HEK293 (cell line): Measurements from ENCODE around the gene VPS18.

Experiments
- CTCF ChIA-PET: fragments of 350-600 bp; formaldehyde crosslinking; extraction: SDS; loops from one replicate; lab custom pipeline; 2021; ENCODE audit warnings: antibody characterized with exemption; lab: Yijun Ruan, JAX
- POLR2A ChIA-PET: fragments of 300-600 bp; formaldehyde crosslinking; extraction: SDS; loops from one replicate; lab custom pipeline; 2020; ENCODE audit warnings: antibody characterized with exemption, inconsistent platforms; lab: Yijun Ruan, JAX
- H3K27ac ChIP-seq: fragments of 200-500 bp; sonication (Bioruptor generic); 2 replicates; pipeline ENCODE4 v1.5.1; 2014; ENCODE audit warnings: low read depth, low read length, control low read depth, inconsistent platforms; ENCODE audit errors: extremely low read depth
- H3K36me3 ChIP-seq, 2 experiments: fragments of 200-500 bp in 1 of 2; sonication (Bioruptor generic) in 1 of 2; 1 replicate in 1 of 2; 2 replicates in 1 of 2; pipeline ENCODE4 v1.5.1; 2014 to 2017; ENCODE audit warnings: inconsistent platforms in 2 of 2, low read length in 2 of 2; ENCODE audit not compliant: control insufficient read depth in 2 of 2, insufficient read depth in 1 of 2
- H3K4me1 ChIP-seq: fragments of 200-500 bp; sonication (Bioruptor generic); 2 replicates; pipeline ENCODE4 v1.5.1; 2014; ENCODE audit warnings: mild to moderate bottlenecking, low read length, inconsistent platforms; ENCODE audit not compliant: control insufficient read depth, insufficient read depth
- H3K4me3 ChIP-seq: 2 replicates; pipeline ENCODE4 v1.5.1; 2011; ENCODE audit warnings: low read depth, mild to moderate bottlenecking, control low read depth, low read length, moderate library complexity
- H3K9me3 ChIP-seq: fragments of 200-500 bp; sonication (Bioruptor generic); 2 replicates; pipeline ENCODE4 v1.5.1; 2014; ENCODE audit warnings: low read depth, low read length, inconsistent platforms; ENCODE audit not compliant: control insufficient read depth, insufficient read depth
- KLF7 ChIP-seq: fragments of 450-650 bp; formaldehyde crosslinking; IDR thresholded peaks from 2 replicates; pipeline ENCODE4 v1.5.1; 2016; ENCODE audit warnings: missing biosample characterization, missing genetic modification characterization, borderline replicate concordance
- ZBTB48 ChIP-seq: fragments of 450-650 bp; formaldehyde crosslinking; IDR thresholded peaks from 2 replicates; pipeline ENCODE4 v1.5.1; 2016; ENCODE audit warnings: missing biosample characterization, missing genetic modification characterization
- ZBTB8A ChIP-seq: fragments of 450-650 bp; formaldehyde crosslinking; IDR thresholded peaks from 2 replicates; pipeline ENCODE4 v1.5.1; 2016; ENCODE audit warnings: missing biosample characterization, missing genetic modification characterization
- ZFP3 ChIP-seq: fragments of 450-650 bp; formaldehyde crosslinking; IDR thresholded peaks from 2 replicates; pipeline ENCODE4 v1.5.1; 2016; ENCODE audit warnings: low read depth, missing biosample characterization, missing genetic modification characterization
- ZNF426 ChIP-seq: fragments of 450-650 bp; formaldehyde crosslinking; IDR thresholded peaks from 2 replicates; pipeline ENCODE4 v1.5.1; 2017; ENCODE audit warnings: missing biosample characterization, missing genetic modification characterization, mild to moderate bottlenecking, inconsistent platforms, moderate library complexity
- ZNF677 ChIP-seq: fragments of 450-650 bp; IDR thresholded peaks from 2 replicates; pipeline ENCODE4 v1.5.0; 2018; ENCODE audit warnings: missing biosample characterization, mild to moderate bottlenecking, missing genetic modification characterization, moderate library complexity
- TF ChIP-seq, protein P1 (sequence below): fragments of 450-650 bp; formaldehyde crosslinking; IDR thresholded peaks from 2 replicates; pipeline ENCODE4 v1.5.1; 2016; ENCODE audit warnings: missing biosample characterization, missing genetic modification characterization
- TF ChIP-seq, protein P2 (sequence below): fragments of 450-650 bp; formaldehyde crosslinking; optimal IDR thresholded peaks from 2 replicates; pipeline ENCODE3; 2016; ENCODE audit warnings: missing biosample characterization, mild to moderate bottlenecking, missing genetic modification characterization
- TF ChIP-seq, protein P3 (sequence below): fragments of 450-650 bp; formaldehyde crosslinking; IDR thresholded peaks from 2 replicates; pipeline ENCODE4 v1.5.1; 2016; ENCODE audit warnings: missing biosample characterization, missing genetic modification characterization
- TF ChIP-seq, protein P4 (sequence below): fragments of 450-650 bp; formaldehyde crosslinking; IDR thresholded peaks from 2 replicates; pipeline ENCODE4 v1.5.1; 2016; ENCODE audit warnings: missing biosample characterization, missing genetic modification characterization, borderline replicate concordance

VPS18 gene

DNA sequence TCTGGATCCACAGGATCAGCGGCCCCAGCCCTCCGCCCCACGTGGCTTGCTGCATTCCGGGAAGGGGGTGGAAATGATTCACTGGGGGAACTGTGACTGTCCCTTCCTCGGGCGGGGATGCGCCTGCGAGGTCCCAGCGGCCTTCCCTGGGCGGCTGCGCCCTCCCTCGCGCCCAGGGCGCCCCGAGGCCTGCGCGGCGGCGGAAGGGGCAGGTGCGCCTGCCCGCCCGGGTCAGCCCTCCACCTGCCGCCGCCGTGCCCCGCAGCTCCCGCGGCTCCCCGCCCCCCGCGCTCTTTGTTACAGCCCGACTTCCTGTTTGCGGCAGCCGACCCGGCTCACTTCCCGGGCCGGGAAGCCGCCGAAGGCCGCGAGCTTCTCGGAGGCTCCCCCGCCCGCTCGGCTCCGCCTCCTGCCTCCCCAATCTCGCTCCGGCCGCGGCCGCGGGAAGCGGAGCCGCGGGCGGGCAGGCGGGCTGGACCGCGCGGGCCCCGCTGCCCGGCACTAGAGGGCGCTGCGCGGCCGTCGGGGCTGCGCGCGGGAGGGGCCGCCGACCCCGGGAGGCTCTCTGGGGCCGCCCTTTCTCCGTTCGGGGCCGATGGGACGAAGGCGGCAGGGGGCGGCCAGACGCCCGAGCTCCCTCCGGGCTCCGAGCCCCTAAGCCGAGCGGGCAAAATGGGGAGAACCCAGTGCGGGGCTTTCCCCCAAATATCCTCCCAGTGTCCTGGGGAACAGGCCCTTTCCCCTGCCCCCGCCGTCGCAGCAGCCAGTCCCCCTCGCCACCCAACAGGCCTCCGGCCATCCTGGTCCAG, 47.5 kb downstream of the VPS18 start (continued):
- TF ChIP-seq ZBTB48 (tag by site-specific recombination) (peak; percentile 70; the same call in 1 of the 2 replicates), ZBTB8A (tag by site-specific recombination) (peak; percentile 70), KLF7 (tag by site-specific recombination) (no peak)
- TF ChIP-seq, protein P1, sequence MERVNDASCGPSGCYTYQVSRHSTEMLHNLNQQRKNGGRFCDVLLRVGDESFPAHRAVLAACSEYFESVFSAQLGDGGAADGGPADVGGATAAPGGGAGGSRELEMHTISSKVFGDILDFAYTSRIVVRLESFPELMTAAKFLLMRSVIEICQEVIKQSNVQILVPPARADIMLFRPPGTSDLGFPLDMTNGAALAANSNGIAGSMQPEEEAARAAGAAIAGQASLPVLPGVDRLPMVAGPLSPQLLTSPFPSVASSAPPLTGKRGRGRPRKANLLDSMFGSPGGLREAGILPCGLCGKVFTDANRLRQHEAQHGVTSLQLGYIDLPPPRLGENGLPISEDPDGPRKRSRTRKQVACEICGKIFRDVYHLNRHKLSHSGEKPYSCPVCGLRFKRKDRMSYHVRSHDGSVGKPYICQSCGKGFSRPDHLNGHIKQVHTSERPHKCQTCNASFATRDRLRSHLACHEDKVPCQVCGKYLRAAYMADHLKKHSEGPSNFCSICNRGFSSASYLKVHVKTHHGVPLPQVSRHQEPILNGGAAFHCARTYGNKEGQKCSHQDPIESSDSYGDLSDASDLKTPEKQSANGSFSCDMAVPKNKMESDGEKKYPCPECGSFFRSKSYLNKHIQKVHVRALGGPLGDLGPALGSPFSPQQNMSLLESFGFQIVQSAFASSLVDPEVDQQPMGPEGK (tag by site-specific recombination), result peak; percentile 43; the same call in 1 of the 2 replicates
- TF ChIP-seq, protein P2, sequence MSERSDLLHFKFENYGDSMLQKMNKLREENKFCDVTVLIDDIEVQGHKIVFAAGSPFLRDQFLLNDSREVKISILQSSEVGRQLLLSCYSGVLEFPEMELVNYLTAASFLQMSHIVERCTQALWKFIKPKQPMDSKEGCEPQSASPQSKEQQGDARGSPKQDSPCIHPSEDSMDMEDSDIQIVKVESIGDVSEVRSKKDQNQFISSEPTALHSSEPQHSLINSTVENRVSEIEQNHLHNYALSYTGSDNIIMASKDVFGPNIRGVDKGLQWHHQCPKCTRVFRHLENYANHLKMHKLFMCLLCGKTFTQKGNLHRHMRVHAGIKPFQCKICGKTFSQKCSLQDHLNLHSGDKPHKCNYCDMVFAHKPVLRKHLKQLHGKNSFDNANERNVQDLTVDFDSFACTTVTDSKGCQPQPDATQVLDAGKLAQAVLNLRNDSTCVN (tag by site-specific recombination), result peak; percentile 63
- TF ChIP-seq, protein P3, sequence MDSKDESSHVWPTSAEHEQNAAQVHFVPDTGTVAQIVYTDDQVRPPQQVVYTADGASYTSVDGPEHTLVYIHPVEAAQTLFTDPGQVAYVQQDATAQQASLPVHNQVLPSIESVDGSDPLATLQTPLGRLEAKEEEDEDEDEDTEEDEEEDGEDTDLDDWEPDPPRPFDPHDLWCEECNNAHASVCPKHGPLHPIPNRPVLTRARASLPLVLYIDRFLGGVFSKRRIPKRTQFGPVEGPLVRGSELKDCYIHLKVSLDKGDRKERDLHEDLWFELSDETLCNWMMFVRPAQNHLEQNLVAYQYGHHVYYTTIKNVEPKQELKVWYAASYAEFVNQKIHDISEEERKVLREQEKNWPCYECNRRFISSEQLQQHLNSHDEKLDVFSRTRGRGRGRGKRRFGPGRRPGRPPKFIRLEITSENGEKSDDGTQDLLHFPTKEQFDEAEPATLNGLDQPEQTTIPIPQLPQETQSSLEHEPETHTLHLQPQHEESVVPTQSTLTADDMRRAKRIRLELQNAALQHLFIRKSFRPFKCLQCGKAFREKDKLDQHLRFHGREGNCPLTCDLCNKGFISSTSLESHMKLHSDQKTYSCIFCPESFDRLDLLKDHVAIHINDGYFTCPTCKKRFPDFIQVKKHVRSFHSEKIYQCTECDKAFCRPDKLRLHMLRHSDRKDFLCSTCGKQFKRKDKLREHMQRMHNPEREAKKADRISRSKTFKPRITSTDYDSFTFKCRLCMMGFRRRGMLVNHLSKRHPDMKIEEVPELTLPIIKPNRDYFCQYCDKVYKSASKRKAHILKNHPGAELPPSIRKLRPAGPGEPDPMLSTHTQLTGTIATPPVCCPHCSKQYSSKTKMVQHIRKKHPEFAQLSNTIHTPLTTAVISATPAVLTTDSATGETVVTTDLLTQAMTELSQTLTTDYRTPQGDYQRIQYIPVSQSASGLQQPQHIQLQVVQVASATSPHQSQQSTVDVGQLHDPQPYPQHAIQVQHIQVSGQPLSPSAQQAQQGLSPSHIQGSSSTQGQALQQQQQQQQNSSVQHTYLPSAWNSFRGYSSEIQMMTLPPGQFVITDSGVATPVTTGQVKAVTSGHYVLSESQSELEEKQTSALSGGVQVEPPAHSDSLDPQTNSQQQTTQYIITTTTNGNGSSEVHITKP, result peak; percentile 83

DNA sequence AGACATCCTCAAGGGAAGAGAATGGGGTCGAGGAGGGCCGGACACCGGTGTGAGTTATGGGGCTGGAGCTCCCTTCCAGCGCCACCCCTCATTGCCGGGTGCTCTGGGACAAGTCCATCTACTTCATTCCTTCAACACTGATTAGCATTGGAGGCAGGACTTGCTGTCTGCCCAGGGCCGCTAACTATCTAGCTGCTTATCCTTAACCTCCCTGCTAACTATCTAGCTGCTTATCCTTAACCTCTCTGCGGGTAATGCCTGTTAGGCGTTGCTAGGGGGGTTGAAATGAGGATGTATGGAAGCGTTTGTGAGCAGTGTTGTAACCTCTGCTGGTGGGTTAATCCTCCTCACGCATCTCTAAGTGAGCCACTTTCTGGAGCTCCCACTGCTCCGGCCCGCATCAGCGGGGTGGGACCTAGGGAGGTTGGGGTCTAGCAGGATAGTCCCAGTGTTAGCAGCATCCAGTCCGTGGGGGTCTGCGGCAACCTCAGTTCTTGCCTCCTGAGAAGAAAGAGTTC, 48.1 kb downstream of the VPS18 start:
- CTCF ChIA-PET, result interaction anchor here (0.6 to 3.5 kb wide), 20 partner anchors 9 to 524 kb away, joined by 3 to 29 read pairs (median 4); partner anchors contain the start of gene CHAC1

DNA sequence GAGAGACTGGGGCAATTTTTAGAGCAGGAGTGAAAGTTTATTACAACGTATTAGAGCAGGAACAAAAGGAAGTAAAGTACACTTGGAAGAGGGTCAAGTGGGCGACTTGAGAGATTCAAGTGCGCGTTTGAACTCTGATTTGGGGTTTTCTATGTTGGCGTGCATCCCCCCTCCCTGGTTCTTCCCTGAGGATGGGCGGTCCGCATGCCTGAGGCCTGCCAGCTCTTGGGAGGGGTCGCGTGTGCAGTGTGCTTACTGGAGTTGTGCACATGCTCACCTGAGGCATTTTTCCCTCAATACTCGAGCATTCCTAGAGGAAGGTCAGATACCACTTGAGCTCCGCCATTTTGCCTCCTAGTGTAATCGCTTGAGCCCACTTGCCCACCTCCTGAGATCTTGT, 48.6 kb downstream of the VPS18 start:
- no peaks in the 10 kb centered on the region for H3K36me3 ChIP-seq
- no peak overlapping the region for H3K27ac ChIP-seq
- no peaks in the 10 kb centered on the region for H3K9me3 ChIP-seq
- CTCF ChIA-PET, result interaction anchor here (0.6 to 3.5 kb wide), 12 partner anchors 9 to 523 kb away, joined by 3 to 29 read pairs (median 4); partner anchors contain the start of gene CHAC1
- peaks cover 4% of the 10 kb centered on the region; the same call in 1 of the 2 replicates for H3K4me1 ChIP-seq
- no peak overlapping the region for H3K4me3 ChIP-seq
- POLR2A ChIA-PET, result interaction anchor here (4.3 to 5.3 kb wide), 2 partner anchors 11 to 13 kb away, joined by 58 to 64 read pairs; partner anchors contain the start of genes CHAC1 and DLL4
- TF ChIP-seq ZNF426 (tag by site-specific recombination), result no peak
- no peak for TF ChIP-seq ZNF677 (tag by site-specific recombination)
- TF ChIP-seq, protein P4, sequence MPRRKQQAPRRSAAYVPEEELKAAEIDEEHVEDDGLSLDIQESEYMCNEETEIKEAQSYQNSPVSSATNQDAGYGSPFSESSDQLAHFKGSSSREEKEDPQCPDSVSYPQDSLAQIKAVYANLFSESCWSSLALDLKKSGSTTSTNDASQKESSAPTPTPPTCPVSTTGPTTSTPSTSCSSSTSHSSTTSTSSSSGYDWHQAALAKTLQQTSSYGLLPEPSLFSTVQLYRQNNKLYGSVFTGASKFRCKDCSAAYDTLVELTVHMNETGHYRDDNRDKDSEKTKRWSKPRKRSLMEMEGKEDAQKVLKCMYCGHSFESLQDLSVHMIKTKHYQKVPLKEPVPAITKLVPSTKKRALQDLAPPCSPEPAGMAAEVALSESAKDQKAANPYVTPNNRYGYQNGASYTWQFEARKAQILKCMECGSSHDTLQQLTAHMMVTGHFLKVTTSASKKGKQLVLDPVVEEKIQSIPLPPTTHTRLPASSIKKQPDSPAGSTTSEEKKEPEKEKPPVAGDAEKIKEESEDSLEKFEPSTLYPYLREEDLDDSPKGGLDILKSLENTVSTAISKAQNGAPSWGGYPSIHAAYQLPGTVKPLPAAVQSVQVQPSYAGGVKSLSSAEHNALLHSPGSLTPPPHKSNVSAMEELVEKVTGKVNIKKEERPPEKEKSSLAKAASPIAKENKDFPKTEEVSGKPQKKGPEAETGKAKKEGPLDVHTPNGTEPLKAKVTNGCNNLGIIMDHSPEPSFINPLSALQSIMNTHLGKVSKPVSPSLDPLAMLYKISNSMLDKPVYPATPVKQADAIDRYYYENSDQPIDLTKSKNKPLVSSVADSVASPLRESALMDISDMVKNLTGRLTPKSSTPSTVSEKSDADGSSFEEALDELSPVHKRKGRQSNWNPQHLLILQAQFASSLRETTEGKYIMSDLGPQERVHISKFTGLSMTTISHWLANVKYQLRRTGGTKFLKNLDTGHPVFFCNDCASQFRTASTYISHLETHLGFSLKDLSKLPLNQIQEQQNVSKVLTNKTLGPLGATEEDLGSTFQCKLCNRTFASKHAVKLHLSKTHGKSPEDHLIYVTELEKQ (tag by site-specific recombination), result no peak

More for the DNA sequence above, 48.1 kb downstream of the VPS18 start:
- no peaks in the 10 kb centered on the region for H3K9me3 ChIP-seq
- POLR2A ChIA-PET, result interaction anchor here (1.1 to 5.3 kb wide), 4 partner anchors 12 to 76 kb away, joined by 3 to 64 read pairs (median 31); partner anchors contain the start of genes CHAC1 and DLL4
- H3K4me1 ChIP-seq, result peaks cover 4% of the 10 kb centered on the region; the same call in 1 of the 2 replicates
- H3K4me3 ChIP-seq, result peak overlapping the region; percentile 34
- H3K36me3 ChIP-seq, result no peaks in the 10 kb centered on the region
- peak overlapping the region; percentile 73; the same call in 1 of the 2 replicates for H3K27ac ChIP-seq
- TF ChIP-seq ZFP3 (tag by site-specific recombination), result no peak
